Stimulated activated naive CD8-positive, alpha-beta T cell treated with anti-CD3 and anti-CD28 coated beads, Interleukin-15, Interleukin-2, amounts not matched to agents 100 U/mL and 50 U/mL, for 24 hours (primary cell): Measurements from ENCODE around the gene C3orf62.

Source experiments
- ATAC-seq: fragments of 150-1000 bp; cut with Tn5 transposase; one replicate; pipeline ENCODE4 v1.10.0; 2021
- DNase-seq: peaks from one replicate; pipeline ENCODE4 v3.0.0; 2021

The C3orf62 gene

DNA sequence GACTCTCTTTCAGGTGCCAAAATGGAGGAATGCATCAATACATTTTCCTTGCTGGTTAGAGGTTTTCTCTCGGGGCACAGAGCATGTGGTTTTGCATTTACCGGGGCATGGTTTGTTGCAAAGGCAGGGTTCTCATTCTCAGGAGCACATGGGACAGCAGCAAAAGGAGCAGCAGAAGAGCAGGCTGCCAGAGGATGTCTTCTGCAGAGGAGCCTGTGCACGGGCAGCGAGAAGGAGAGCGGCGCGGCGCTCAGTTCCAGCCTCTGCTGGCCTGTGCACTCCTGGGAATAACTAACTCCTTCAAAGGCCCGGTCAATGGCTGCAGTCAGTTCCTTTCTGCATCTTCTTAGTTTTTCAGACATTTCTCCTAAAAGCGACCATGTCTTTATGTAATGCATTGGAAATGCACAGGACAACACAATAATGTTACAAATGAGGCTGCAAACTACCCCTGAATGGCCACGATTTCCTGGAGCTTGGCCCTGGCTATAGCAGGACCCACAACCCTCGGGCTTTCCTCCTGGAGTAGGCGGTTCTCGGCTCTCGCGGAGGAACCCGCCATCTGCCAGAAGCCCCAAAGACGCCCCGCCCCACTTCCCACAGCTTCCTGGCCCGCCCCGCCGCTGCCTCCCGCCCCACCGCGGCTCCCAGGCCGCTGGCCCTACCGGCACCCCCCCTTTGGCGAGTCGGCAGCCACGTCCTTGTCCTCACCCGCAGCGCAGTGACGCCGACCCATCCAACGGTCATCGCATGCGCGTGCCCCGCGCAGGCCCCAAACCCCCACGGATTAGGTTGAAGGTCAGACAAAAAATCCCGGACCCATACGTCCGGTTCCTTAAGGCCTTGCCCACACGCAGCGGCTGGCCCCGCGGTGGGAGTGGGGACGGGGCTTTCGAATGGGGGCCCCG lies at the start of gene C3orf62:
TSS of gene C3orf62 (minus strand) at position 758 of the 908 bp plus-strand sequence. CDS start at position 398, 360 bp downstream.
- peak; percentile 88 for DNase-seq
- ATAC-seq = peak; percentile 85

DNA sequence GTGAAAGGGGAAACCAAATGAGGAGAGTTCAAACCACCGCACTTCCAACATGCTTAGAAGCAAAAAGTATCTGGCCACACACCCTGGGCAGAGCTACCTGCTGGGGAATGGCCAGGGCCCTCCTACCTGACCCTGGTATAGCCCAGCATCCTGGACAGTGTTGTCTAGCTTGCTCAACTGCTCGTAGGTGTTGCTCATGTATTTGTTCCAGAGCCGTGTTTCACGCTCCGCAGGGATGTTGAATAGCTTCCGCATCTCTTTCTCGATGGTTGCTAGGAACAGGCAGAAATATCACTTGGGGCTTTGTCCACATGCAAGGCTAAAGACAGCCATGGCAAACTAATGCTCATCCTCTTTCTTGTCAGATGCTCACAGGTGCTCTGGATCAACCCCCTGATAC lies 47.7 kb upstream of the C3orf62 start:
- DNase-seq (no peak), ATAC-seq (no peak)

DNA sequence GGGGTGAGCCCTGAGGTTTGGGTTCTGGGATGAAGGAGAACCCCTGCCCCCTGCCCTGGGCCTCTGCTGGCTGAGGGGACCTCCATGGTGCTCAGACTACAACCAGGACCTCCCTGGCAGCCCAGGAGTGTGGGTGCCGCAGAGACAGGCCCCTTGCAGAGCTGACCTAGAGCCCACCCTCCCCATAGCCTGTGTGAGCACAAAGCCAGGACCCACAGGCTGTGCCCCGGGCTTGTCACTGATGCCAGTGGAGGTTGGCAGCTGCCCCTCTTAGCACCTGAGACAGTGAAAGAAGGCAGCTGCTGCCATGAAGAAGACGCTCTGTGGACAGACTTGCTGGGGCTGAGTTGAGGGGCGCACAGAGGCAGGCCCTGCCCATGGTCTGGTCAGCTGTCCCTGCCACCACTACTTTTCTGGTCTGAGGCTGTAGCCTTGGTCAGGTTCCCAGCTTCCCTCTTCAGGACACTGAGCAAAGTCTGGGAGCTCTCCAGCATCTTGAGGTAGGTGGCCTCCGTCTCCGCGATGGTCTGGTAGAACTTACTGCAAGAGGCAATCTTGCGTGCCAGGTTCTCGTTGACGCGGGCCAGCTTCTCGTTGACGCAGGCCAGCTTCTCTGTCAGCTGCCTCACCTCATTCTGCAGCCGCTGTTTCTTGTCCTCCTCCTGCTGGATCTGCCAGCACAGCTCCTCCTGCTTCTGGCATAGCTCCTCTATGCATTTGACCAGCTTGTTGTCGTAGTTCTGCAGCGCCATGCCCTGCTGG lies 39.8 kb upstream of the C3orf62 start:
- no peak for ATAC-seq
- DNase-seq = no peak

DNA sequence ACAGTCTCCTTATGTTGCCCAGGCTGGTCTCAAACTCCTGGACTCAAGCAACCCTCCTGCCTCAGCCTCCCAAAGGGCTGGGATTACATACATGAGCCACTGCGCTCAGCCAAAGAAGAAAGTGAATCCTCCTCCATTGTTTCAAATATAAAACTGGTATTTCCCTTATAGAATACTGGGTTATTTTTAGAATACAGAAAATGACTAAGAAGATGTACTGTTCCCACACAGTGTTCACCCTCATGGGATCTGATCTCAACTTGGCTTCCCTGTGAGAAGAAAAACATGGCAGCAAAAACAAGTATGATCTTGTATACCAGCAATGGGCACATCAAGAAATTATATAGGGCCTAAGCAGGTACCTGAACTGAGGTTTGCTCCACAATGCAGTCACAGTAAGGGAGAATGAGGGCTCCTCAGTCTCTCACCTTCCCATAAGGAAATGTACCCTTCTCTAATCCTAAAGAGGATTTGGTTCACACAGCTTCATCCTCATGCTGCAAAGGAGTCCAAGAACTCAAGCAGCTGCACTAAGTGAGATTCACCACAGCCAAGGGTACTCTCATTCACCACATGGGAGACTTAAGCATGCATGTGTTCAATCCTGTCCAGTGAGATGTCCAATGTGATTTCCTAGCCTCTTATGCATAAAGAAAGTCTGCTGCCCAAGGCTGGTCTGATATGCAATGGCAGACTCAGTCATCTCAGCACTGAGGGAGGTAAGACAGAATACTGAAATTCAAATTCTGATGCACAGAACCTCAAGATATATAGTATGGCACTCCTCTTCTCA lies 37.1 kb upstream of the C3orf62 start:
- DNase-seq (no peak), ATAC-seq (no peak)

DNA sequence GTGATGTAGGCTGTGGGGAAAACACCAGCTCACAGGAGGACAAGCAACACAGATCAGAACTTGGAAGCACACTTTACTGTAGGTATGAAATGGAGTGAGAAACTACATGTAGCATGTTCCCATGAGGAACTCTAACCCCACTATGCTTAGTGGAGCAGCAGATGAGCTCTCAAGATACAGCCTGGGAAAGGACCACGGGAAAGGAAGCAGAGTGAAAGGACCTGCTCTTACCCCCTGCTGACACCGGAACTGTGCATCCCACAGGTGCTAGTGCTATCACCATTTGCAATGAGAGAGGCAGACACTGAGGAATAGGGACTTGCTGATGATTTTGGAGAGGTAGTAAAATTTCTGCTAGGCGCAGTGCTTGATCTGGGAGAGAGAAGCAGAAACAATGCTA lies 34.3 kb upstream of the C3orf62 start:
- no peak for ATAC-seq

DNA sequence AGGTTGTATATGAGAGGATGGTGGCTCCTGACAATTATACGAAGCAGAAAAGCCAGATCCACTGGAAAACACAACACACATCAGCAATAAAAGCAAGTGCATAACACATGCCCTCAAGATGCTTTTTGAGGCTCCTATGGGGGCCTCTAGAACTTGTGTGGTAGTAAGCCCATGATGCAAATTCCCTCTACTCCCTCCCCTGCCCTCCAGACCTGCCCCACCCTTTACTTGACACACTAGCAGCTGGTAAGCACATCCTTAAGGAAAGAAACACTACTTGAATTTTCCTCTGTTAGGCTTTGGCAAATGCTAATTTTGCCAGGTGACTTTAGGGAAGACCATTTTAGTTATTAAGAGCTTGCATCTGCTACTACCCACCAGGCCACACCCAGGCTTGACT lies 33.6 kb upstream of the C3orf62 start:
- DNase-seq = no peak
- ATAC-seq = no peak

More for the DNA sequence above, 34.3 kb upstream of the C3orf62 start:
- no peak for DNase-seq

DNA sequence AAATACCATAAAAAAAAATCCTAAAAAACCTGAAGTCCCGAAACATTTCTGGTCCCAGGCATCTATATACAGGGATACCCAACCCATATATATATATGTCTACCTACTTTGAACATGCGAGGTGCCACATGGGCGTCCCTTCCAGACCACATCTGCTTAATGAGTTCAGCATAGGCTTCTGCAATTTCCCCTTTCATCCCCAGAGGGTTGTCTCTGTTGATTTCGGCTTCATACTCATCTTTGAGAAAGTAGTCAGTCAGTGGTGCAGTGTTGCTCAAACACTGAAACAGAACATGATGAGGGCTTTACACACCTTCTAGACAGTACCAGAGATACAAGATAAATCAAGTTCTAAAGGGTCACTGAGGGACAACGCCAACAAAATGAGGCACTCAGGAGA lies 28.6 kb upstream of the C3orf62 start:
- DNase-seq (no peak), ATAC-seq (no peak)

DNA sequence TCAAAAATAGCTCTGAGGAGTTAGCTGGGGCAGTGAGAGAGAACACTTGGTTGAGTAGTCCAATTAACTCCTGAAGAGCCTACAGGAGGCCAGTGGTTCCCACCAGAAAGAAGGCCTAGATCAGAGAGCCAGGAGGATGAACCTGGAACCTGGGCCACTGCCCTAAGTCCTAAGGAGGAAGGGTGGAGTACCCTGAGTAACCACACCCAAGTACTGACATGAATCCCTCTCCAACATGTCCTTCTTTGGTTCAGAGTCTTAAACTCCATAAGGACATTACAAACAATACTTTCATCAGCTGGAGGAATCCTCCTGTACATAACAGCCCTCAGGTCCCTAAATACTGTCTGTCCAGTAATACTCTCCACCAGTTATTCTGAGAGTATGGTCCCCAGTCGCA lies 25.6 kb upstream of the C3orf62 start:
- DNase-seq (no peak), ATAC-seq (no peak)

DNA sequence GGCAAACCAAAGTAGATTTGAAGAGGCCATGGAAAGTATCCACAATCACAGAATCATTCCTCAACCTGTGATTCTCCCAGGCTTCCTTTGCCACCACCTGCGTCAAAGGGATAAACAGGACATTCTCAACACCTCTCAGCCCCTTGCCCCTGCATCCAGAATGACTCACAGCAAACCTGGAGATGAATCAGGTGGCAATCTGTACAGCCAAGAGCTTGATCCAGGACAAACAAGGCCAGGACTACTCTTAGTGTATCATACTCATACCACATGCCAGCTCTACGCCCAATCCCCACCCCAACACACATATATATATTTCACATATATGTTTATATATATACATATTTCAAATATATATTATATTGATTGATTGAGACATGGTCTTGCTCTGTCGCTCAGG lies 23.6 kb upstream of the C3orf62 start:
- DNase-seq (no peak), ATAC-seq (no peak)

DNA sequence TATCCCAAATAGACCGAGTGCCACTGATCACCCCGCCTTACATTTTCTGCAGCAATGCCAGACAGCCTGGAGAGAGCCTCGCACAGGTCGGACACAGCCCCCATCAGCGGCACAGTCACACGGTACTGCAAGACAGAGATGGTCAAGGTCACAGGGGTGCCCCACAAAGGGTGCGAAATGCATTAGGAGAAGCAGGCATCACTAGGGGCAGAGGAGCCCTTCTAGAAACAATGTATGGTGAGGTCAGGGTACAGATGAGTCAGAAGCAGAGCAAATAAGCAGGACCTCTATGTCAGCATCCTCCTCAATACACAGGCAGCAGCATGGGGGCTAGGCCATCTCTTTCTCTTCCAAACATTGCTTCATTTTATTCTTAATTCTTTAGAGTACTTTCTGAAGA lies 21.5 kb upstream of the C3orf62 start:
- DNase-seq (no peak), ATAC-seq (no peak)

DNA sequence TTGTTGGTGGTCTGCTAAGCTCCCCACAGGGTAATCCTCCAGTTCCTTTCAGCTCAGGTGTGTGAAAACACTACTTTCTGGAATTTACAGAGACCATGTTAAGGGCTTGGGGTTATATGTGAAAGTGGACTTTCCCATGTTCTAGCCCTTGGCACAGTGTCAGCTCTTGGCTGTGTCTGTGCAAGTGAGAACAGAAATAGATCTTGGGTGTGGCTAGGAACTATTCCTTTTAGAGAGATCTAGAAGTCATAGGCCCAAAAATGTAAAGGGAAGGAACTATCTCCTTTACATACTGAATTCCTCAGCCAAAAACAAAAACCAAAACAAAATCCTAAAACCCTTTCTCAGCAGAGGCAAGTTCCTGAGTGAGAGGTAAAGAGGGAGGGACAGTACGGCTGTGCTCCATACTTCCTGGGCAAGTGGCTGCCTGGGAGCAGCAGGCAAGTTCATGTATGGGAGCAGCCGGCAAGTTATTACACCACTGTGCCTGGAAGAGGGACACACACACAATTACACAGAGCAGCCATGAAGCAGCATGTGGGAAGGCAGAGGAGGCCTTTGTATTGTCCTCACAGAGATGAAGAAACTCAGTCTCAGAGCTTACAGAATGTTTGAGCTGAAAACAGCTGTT lies 19.9 kb upstream of the C3orf62 start:
- ATAC-seq = no peak
- DNase-seq = no peak

DNA sequence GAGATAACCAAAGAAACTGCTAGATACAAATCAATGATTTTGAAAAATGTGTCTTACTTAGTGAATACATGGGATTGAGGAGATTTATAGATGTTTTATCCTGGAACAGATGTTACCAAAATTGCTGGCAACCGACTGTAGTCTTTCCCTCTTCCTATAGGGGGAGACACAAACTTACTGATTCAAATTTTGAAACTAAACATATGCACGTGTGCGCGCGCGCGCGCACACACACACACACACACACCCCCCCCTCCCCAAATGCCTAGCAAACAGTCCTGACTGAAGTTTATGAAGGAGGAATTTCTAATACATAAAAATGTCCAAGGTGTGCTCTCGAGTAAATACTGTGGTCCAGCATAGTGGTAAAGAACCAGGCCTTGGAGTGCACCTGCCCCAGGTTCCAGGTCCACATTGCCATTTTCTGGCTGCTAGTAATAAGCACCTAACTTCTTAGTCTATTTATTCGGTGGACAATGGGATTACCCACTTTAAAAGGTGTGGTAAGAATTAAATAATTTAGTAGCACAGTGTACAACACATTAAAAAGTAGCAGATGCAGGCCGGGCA lies 18.5 kb upstream of the C3orf62 start:
- peak; percentile 28 for DNase-seq
- ATAC-seq = no peak

DNA sequence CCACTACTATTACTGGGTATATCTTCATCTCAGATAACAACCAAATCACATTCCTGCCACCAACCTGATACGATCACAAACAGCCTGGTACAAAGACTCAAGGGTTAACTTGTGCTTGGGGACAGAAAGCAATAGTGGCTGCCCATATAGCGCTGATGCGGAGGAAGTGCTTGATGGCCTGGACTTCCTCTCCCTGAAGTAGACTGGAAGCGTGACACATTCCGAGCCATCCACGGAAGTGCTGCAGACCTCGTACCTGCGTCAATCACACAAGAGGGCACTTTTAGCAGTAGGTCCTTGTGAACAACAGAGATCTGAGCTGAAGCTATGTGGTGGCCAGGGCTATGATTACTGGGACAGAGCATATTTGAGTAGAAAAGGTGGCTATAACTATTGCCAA lies 17.3 kb upstream of the C3orf62 start:
- no peak for DNase-seq
- no peak for ATAC-seq

DNA sequence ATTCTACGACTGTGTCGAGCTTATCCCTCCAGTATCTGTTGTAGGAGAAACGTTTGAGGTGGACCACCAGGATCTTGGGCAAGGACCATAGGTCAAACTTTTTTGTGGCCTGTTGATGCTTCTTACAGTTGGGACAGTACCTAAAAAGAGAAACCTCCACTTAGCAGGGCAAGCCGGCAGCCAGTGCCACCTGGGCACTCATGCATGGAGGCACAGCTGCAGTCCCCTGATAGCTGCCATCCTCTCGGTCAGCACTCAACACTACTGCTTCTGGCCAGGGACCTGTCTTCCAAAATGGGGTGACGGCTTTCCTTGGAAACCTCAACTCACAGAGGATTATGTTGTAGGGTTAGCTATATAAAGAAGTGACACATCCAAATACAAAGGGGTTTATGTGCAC lies 7.0 kb upstream of the C3orf62 start:
- no peak for ATAC-seq

DNA sequence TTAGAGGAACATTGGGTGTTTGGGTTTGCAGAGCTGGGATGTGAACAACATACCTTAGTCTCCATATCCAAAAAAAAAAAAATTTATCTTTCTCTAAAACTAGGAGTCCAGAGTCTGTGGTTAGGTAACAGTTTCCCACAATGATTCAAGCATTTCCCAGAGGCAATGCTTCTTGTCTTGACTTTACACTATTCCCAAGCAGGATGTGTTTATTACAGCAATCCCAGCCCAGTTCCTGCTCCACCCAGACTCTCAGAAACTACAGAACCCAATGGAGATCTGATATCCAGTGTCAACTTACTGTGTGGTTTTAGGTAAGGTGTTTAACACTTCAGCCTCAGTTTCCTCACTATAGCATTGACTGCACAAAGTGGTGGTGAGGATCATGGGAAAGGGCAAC lies 2.3 kb upstream of the C3orf62 start:
- DNase-seq = no peak
- ATAC-seq = no peak

More for the DNA sequence above, 7.0 kb upstream of the C3orf62 start:
- no peak for DNase-seq

DNA sequence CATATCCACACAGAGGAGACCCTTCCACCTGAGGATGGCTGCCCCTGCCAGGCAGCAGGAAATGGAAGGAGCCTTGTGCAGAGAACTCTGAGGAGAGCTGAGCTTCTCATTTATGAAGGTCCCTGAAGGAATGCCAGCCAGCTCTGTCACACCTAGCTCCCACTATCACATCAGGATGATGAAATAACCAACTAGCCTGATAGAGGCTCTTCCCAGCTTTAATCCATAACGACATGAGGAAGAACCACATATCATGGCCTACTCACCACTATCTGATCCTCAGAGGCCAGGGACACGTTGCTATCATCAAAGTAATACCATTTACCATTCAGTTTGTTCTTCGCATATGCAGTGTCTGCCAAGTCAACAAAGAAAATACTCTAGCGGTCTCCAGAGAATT lies 1.5 kb upstream of the C3orf62 start:
- DNase-seq (no peak), ATAC-seq (no peak)

DNA sequence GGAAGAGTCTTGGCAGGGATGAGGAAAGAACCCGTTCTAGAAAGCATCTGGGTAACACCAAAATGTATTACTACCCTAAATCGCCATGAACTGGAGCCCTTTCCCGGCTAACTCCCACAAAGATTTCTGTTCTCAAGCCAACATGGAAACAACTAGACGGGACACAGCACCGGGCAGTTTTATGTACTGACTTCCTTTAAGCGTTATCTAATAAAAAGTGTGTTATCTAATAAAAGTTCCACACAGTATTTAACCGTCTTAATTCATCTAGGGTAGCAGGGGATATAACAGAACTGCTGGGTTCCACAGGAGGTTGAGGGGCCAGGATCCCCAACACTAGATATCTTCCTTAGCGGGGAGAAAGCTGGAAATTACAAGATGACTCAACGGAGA lies 347 bp upstream of the C3orf62 start:
- ATAC-seq = no peak
- no peak for DNase-seq

DNA sequence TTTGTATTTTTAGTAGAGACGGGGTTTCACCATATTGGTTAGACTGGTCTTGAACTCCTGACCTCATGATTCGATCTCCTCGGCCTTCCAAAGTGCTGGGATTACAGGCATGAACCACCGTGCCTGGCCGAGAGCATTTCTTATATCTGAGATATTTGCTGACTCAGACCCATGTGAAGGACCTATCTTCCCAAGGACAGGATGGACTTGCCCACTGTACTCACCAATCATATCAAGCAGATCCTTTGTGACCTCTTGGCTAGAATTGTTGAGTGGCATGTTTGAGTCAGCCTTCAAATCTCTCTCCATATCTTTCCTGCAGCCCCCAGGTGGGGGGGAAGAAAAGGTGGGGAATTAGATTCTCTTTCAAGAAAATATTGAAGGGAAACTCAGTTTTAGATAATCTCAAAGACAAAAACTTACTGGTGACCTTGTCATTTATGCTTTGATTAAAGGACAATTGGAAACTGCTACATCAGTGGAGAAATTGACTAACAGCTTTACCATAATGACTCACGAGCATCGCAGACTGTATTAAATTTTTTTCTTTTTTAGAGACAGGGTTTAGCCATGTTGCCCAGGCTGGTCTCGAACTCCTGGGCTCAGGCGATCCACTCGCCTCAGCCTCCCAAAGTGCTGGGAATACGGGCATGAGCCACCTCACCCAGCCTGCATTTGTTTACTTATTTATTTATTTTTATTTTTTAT lies 3.1 kb downstream of the C3orf62 start:
- ATAC-seq (peak; percentile 25), DNase-seq (no peak)

DNA sequence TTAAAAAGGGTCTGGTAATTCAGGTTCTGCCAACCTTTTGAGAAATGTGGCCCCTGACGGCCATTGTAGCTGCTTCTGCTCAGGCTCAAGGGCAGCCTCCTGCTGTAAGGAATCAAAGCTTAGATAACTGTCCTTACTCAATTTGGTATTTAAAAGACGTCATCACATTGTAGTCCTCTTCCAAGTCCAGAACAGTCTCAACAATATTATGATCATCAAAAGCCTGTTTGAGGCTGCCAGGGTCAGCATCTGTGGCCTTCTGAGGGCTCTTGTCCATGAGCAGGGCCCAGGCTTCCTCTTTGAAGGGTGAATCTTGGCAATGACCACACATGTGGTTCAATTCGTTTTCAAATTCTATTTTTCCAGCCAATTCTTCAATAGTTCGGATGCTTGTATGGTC lies 6.0 kb downstream of the C3orf62 start:
- no peak for DNase-seq
- no peak for ATAC-seq

DNA sequence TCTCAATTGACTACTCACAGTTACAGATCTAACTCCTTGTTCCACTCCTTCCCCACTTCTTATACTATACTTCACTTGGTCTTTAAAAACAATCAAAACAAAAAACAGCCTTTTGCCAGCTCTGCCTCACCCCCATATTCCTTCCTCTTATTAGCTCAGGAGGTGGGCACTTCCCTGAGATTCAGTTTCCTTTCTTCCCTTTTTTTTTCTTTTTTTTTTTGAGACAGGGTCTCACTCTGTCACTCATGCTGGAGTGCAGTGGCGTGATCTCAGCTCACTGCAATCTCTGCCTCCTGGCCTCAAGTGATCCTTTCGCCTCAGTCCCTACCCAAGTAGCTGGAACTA lies 6.9 kb downstream of the C3orf62 start:
- DNase-seq (no peak), ATAC-seq (no peak)

DNA sequence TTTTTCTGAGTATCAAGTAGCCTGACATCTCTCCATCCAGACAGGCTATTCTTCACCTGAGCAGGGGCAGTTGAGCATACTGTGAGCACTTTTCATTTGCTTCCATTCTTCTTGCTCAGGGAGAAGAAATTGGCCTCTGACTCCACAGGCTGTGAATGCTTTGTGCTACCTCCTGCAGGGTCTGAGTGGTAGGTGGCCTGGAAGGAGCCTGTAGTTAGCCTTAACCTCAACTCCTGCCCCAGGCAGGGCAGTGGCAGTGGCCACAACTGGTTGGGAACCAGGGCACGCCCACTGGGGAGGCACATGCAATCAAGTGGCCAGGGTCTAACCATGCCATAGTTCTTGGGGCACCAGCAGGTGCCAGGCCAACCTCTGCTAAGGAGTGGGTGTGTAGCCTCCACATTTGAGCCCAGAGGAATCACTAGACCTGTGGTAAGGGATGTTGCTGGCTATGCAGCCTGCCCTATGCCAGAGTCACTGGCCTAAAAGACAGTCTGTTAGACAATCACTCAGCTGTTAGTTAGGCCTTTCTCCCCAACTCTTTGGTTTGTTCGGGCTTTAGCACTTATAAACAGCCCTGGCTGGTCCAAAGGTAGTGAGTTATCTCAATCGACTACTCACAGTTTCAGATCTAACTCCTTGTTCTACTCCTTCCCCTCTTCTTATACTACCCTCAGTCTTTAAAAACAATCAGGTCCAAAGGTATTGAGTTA lies 7.4 kb downstream of the C3orf62 start:
- DNase-seq = no peak
- ATAC-seq = no peak
